DOHH2 (cell line): ENCODE data around the gene DKK1.

Source experiments
- H3F3A ChIP-seq: fragments of 200-600 bp; sonication (generic), shearing (Covaris generic); 2 replicates; pipeline ENCODE4 v1.6.0; 2016; ENCODE audit warnings: antibody characterized with exemption, mild to moderate bottlenecking; ENCODE audit not compliant: control insufficient read depth, insufficient read depth
- H3K27ac ChIP-seq: fragments of 200-600 bp; sonication (generic); 2 replicates; pipeline ENCODE4 v1.5.1; 2014; ENCODE audit warnings: low read depth, mild to moderate bottlenecking, low read length, moderate library complexity
- H3K27me3 ChIP-seq: fragments of 200-600 bp; sonication (generic); 2 replicates; pipeline ENCODE4 v1.6.1; 2014; ENCODE audit warnings: mild to moderate bottlenecking, low read length, mixed read lengths; ENCODE audit not compliant: control insufficient read depth
- H3K36me3 ChIP-seq: fragments of 200-600 bp; sonication (generic); 2 replicates; pipeline ENCODE4 v1.6.1; 2014; ENCODE audit warnings: mild to moderate bottlenecking, low read length, moderate library complexity, mixed read lengths; ENCODE audit not compliant: control insufficient read depth
- H3K4me1 ChIP-seq: fragments of 200-600 bp; sonication (generic); 2 replicates; pipeline ENCODE4 v1.6.1; 2014; ENCODE audit warnings: mild to moderate bottlenecking, low read length, mixed read lengths; ENCODE audit not compliant: control insufficient read depth
- H3K4me2 ChIP-seq: fragments of 200-600 bp; sonication (generic); 2 replicates; pipeline ENCODE4 v1.6.0; 2014; ENCODE audit warnings: mild to moderate bottlenecking, low read length, moderate library complexity
- H3K4me3 ChIP-seq: fragments of 200-600 bp; sonication (generic); 2 replicates; pipeline ENCODE4 v1.5.1; 2014; ENCODE audit warnings: mild to moderate bottlenecking, low read length, mixed read lengths
- H3K79me2 ChIP-seq: fragments of 200-600 bp; sonication (generic); 2 replicates; pipeline ENCODE4 v1.6.1; 2014; ENCODE audit warnings: mild to moderate bottlenecking, low read length, mixed read lengths; ENCODE audit not compliant: control insufficient read depth
- H3K9me2 ChIP-seq: fragments of 200-600 bp; sonication (generic); replicated peaks from 2 replicates; pipeline ENCODE4 v1.6.1; 2014; ENCODE audit warnings: mild to moderate bottlenecking, low read length, mixed read lengths; ENCODE audit not compliant: control insufficient read depth
- H3K9me3 ChIP-seq: fragments of 200-600 bp; sonication (generic); 2 replicates; pipeline ENCODE4 v1.6.1; 2014; ENCODE audit warnings: antibody characterized with exemption, low read length, mixed read lengths; ENCODE audit not compliant: control insufficient read depth, insufficient read depth
- H4K20me1 ChIP-seq: fragments of 200-600 bp; sonication (generic); 2 replicates; pipeline ENCODE4 v1.6.0; 2014; ENCODE audit warnings: low read depth, mild to moderate bottlenecking, antibody characterized with exemption, low read length, moderate library complexity; ENCODE audit not compliant: control insufficient read depth, insufficient read depth
- EZH2phosphoT487 ChIP-seq: fragments of 200-600 bp; sonication (generic); IDR thresholded peaks from 2 replicates; pipeline ENCODE4 v1.6.1; 2017; ENCODE audit warnings: borderline replicate concordance, mild to moderate bottlenecking, antibody characterized with exemption, low read length, moderate library complexity, mixed read lengths
- TF ChIP-seq, protein P1 (sequence below): fragments of 200-600 bp; sonication (generic); IDR thresholded peaks from one replicate; pipeline ENCODE4 v1.5.1; 2014; ENCODE audit warnings: antibody characterized with exemption, mild to moderate bottlenecking, low read depth, low read length; ENCODE audit not compliant: poor library complexity, severe bottlenecking

DKK1 gene

DNA sequence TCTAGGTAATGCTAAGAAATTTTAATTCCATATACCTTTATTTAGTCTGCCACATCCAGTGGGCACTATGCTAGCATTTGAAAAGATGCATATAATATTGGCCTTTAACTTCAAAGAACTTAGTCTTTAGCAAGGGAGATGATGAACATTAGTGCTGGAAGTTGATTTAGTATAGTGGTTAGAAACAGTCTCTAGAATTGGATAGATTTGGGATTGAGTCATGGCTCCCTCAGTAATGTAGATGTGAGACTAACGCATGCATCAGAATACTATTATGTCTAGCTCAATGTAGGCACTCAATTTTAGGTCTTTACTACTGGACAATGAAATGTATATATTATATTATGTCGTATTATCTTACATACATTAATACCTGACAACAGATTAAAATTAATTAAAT lies 5.8 kb downstream of the DKK1 start:
- H3K79me2 ChIP-seq, result no peaks in the 10 kb centered on the region
- H3K4me1 ChIP-seq, result peaks cover 20% of the 10 kb centered on the region
- H3K9me2 ChIP-seq, result no peaks in the 10 kb centered on the region
- H3K4me3 ChIP-seq, result no peak overlapping the region
- no peaks in the 10 kb centered on the region for H3F3A ChIP-seq
- no peak overlapping the region for H3K27ac ChIP-seq
- no peaks in the 10 kb centered on the region; the same call in 1 of the 2 replicates for H3K36me3 ChIP-seq
- no peak overlapping the region for H3K4me2 ChIP-seq
- no peaks in the 10 kb centered on the region for H4K20me1 ChIP-seq
- no peaks in the 10 kb centered on the region for H3K9me3 ChIP-seq
- TF ChIP-seq EZH2phosphoT487, result no peak
- TF ChIP-seq, protein P1, sequence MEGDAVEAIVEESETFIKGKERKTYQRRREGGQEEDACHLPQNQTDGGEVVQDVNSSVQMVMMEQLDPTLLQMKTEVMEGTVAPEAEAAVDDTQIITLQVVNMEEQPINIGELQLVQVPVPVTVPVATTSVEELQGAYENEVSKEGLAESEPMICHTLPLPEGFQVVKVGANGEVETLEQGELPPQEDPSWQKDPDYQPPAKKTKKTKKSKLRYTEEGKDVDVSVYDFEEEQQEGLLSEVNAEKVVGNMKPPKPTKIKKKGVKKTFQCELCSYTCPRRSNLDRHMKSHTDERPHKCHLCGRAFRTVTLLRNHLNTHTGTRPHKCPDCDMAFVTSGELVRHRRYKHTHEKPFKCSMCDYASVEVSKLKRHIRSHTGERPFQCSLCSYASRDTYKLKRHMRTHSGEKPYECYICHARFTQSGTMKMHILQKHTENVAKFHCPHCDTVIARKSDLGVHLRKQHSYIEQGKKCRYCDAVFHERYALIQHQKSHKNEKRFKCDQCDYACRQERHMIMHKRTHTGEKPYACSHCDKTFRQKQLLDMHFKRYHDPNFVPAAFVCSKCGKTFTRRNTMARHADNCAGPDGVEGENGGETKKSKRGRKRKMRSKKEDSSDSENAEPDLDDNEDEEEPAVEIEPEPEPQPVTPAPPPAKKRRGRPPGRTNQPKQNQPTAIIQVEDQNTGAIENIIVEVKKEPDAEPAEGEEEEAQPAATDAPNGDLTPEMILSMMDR, result no peak
- no peaks in the 10 kb centered on the region for H3K27me3 ChIP-seq

DNA sequence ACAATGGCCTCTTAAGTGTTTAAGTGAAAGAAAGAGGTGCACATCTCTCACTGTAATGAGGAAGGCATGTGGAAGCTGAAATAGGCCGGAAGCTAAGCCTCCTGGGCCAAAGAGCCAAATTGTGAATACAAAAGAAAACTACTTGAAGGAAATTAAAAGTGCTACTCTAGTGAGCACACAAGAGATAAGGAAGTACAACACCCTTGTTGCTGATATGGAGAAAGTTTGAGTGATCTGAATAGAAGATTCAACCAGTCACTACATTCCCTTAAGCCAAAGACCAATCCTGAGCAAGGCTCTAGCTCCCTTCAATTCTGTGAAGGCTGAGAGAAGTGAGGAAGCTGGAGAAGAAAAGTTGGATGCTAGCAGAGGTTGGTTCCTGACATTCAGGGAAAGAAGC lies 8.2 kb downstream of the DKK1 start:
- Histone ChIP-seq H3K9me3 (no peaks in the 10 kb centered on the region), H3K27ac (no peak overlapping the region), H3K36me3 (no peaks in the 10 kb centered on the region), H3K27me3 (no peaks in the 10 kb centered on the region), H3K4me2 (no peak overlapping the region), H3K4me1 (peaks cover 4% of the 10 kb centered on the region), H3K79me2 (no peaks in the 10 kb centered on the region), H4K20me1 (no peaks in the 10 kb centered on the region), H3K4me3 (no peak overlapping the region), H3K9me2 (no peaks in the 10 kb centered on the region), H3F3A (no peaks in the 10 kb centered on the region)
- TF ChIP-seq, protein P1, result no peak
- no peak for TF ChIP-seq EZH2phosphoT487

DNA sequence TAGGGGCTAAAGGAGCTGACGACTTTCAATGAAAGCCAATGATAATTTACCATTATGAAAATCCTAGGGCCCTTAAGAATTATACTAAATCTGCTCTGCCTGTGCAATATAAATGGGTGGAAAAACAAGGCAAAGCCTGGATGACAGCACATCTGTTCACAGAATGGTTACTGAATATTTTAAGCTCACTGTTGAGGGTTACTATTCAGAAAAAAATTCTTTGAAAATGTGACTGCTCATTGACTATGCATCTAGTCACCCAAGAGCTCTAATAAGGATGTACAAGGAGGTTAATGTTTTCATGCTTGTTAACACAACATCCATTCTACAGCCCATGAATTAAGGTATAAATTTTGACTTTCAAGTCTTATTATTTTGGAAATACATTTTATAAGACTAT lies 8.9 kb downstream of the DKK1 start:
- H3K4me2 ChIP-seq, result no peak overlapping the region
- no peak overlapping the region for H3K27ac ChIP-seq
- H3K9me3 ChIP-seq, result no peaks in the 10 kb centered on the region
- no peaks in the 10 kb centered on the region for H3K27me3 ChIP-seq
- H3K4me1 ChIP-seq, result peaks cover 3% of the 10 kb centered on the region
- TF ChIP-seq EZH2phosphoT487, result no peak
- TF ChIP-seq, protein P1, result no peak
- H3K36me3 ChIP-seq, result no peaks in the 10 kb centered on the region
- H3K79me2 ChIP-seq, result no peaks in the 10 kb centered on the region
- H3K9me2 ChIP-seq, result no peaks in the 10 kb centered on the region
- no peaks in the 10 kb centered on the region for H3F3A ChIP-seq
- no peaks in the 10 kb centered on the region for H4K20me1 ChIP-seq
- no peak overlapping the region for H3K4me3 ChIP-seq

DNA sequence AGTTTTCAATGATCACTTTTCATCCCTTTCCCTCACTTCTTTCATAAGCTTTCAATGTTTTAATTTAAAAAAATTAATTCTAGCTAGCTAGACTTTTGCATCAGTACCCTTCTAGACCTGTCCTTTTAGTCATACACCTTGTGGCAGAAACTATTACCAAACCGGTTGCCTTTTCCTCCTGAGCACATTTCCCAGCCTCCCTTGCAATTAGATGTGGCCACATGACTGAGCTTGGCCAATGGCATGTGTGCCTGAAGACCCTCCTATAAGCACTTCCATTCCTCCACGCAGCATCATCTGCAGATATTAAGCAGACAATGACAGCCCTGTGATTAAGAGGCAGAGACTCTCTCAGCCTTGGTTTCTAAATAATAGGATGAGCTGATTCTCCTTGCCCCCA lies 12.3 kb downstream of the DKK1 start:
- Histone ChIP-seq H3K79me2 (no peaks in the 10 kb centered on the region), H3F3A (no peaks in the 10 kb centered on the region), H4K20me1 (no peaks in the 10 kb centered on the region), H3K4me1 (no peaks in the 10 kb centered on the region), H3K4me3 (no peak overlapping the region), H3K4me2 (no peak overlapping the region), H3K9me3 (no peaks in the 10 kb centered on the region), H3K36me3 (no peaks in the 10 kb centered on the region), H3K27ac (no peak overlapping the region), H3K27me3 (no peaks in the 10 kb centered on the region), H3K9me2 (no peaks in the 10 kb centered on the region)
- no peak for TF ChIP-seq EZH2phosphoT487
- TF ChIP-seq, protein P1, result no peak
